Measurements from ENCODE around the gene PTPRCAP.

- TF ChIP-seq CTCF (IDR thresholded peaks at IDR 0.05; ENCODE audit: low read depth, low read length, missing input control) (no peak), SP1 (IDR thresholded peaks at IDR 0.05) (no peak), RXRA (IDR thresholded peaks at IDR 0.05) (no peak), EGR1 (IDR thresholded peaks at IDR 0.05; ENCODE audit: low read depth in 2 of 2) (no peak), MAX (IDR thresholded peaks at IDR 0.05) (no peak), FOXA1 (IDR thresholded peaks at IDR 0.05) (no peak), ATF3 (IDR thresholded peaks at IDR 0.05) (no peak), YY1 (IDR thresholded peaks at IDR 0.05) (no peak), REST (IDR thresholded peaks at IDR 0.05) (no peak), ZBTB33 (IDR thresholded peaks at IDR 0.05) (no peak), RAD21 (IDR thresholded peaks at IDR 0.05) (no peak), TAF1 (conservative IDR thresholded peaks at IDR 0.05) (no peak), GABPA (IDR thresholded peaks at IDR 0.05 in 1 of 2, conservative IDR thresholded peaks at IDR 0.05 in 1 of 2) (no peak), HNF4A (conservative IDR thresholded peaks at IDR 0.05) (no peak)
Measured at GRCh38 chr11:67441098-67441563, 3.6 kb upstream of the PTPRCAP start.

All from liver (tissue), 3 donors.